Pancreas (tissue), 10 donors: Measurements from ENCODE around the gene S1PR5. TPM values are rescaled to one million over a fixed set of nuclear protein-coding genes. Genes with fewer than 3 reads are reported as not detected.

Source experiments
- ATAC-seq, 4 donors: fragments of 200-7000 bp; cut with Tn5 transposase; one replicate each; pipeline versions ENCODE4 v1.8.0 to v1.9.1; 2020; ENCODE audit warnings: mild to moderate bottlenecking in 4 of 4, moderate library complexity in 4 of 4
- DNase-seq, 6 donors: peaks; one replicate each; pipeline ENCODE4 v3.0.0-alpha.2; 2020
- FAIRE-seq: peaks from 2 replicates; lab custom pipeline; 2012; peaks lifted over from hg19 to GRCh38; lab: Jason Lieb, UNC
- H3K27ac ChIP-seq, 4 donors: fragments of 200-600 bp; sonication (generic); 1 replicate in 3 of 4; 2 replicates in 1 of 4; pipeline versions ENCODE4 v1.5.0 to v1.8.0; 2020
- H3K27me3 ChIP-seq, 4 donors: fragments of 200-600 bp; one replicate each; pipeline ENCODE4 v1.8.0; 2021
- H3K36me3 ChIP-seq, 3 donors: fragments of 200-600 bp; sonication (generic) in 1 of 3; one replicate each; pipeline versions ENCODE4 v1.5.0 to v1.8.0; 2020 to 2021
- H3K4me1 ChIP-seq, 3 donors: fragments of 200-600 bp; one replicate each; pipeline ENCODE4 v1.8.0; 2021
- H3K4me3 ChIP-seq, 4 donors: fragments of 200-600 bp; sonication (generic) in 2 of 4; one replicate each; pipeline versions ENCODE4 v1.5.0 to v1.8.0; 2020 to 2021
- H3K9me3 ChIP-seq, 4 donors: fragments of 200-600 bp; one replicate each; pipeline ENCODE4 v1.8.0; 2021
- CTCF ChIP-seq, 4 donors: fragments of 200-600 bp; sonication (generic) in 3 of 4; IDR thresholded peaks; one replicate each; pipeline versions ENCODE4 v1.5.0 to v1.8.0; 2021; ENCODE audit warnings: antibody characterized with exemption in 4 of 4
- WGBS, 2 donors: extraction: QIAGEN DNeasy Blood & Tissue Kit; methylation state at CpG; one replicate each; pipeline ENCODE4 v1.1.7; 2013; 5-methylcytosine and 5-hydroxymethylcytosine counted together
- intact Hi-C, 3 donors: fragments of 100-400 bp; cut with DNase I; formaldehyde crosslinking; loops; one replicate each; pipeline versions ENCODE4 v1.11.1 to v1.14.2; 2022
- polyA plus RNA-seq, 2 donors: library from polyadenylated mRNA; stranded (reverse); fragments of 200-250 nt; gene quantifications; one replicate each; pipeline ENCODE4 v1.2.3, GENCODE V29; 2013
- total RNA-seq, 6 donors: library from RNA; stranded (reverse); fragmentation: NEBNext Ultra II Directional in 4 of 6; extraction: Animal tissue kit (Norgen Biotek cat#: 25700) in 4 of 6; gene quantifications; one replicate each; pipeline versions ENCODE4 v1.2.1 to v1.2.4, GENCODE V29; 2021 to 2023
- donor health status: healthy with polysubstance abuse.
- donor health status: DM: no; HTN: no; CAD: no; lungs with moderate emphysema.
- donor health status: DM: no; HTN: no; CAD: no.
- donor health status: control.
- donor health status: control.
- donor health status: Bipolar disorder and iron deficiency.
- donor health status: DM: yes; HTN: yes; CAD: no.
- donor health status: DM: no; HTN: no; CAD: no.
- donor health status: DM: no; HTN: no; CAD: no.
- donor health status: DM: yes; HTN: yes; CAD: no.

Gene S1PR5
- total and polyA plus RNA-seq, 8 donors = 0.21 to 1.3 (median 0.53) TPM

- 85 to 86% methylated on average over 13 of the region's 13 CpGs for WGBS, 2 donors
- no peaks in the 10 kb centered on the region for H3K27me3 ChIP-seq
- peaks cover 7 to 48% (median 18%) of the 10 kb centered on the region in 3 donors for H3K36me3 ChIP-seq
- H3K4me3 ChIP-seq = no peak overlapping the region
- no peaks in the 10 kb centered on the region for H3K9me3 ChIP-seq
- TF ChIP-seq CTCF (IDR thresholded peaks at IDR 0.05) = no peak
- DNase-seq (no peak), ATAC-seq (no peak), FAIRE-seq (no peak)
- H3K27ac ChIP-seq = no peak overlapping the region
- no peaks in the 10 kb centered on the region for H3K4me1 ChIP-seq
- intact Hi-C loops = no loop called here
Measured at GRCh38 chr19:10486551-10486950, 30.7 kb downstream of the S1PR5 start.

- H3K27ac ChIP-seq = no peak overlapping the region
- H3K36me3 ChIP-seq = no peaks in the 10 kb centered on the region
- no peaks in the 10 kb centered on the region for H3K4me1 ChIP-seq
- TF ChIP-seq CTCF (IDR thresholded peaks at IDR 0.05) = peak; percentile 65 to 75 (median 74)
- ATAC-seq (peak; percentile 91 to 95 (median 94)), DNase-seq (peak; percentile 91 to 93 (median 92)), FAIRE-seq (no peak)
- peak overlapping the region in 2 of 4 donors; percentile 30 to 43 for H3K4me3 ChIP-seq
- intact Hi-C loops = no loop called here
- WGBS, 2 donors = 1% methylated on average over 36 of the region's 36 CpGs
- H3K27me3 ChIP-seq = no peaks in the 10 kb centered on the region
- no peaks in the 10 kb centered on the region for H3K9me3 ChIP-seq
Measured at GRCh38 chr19:10478903-10479384, 38.3 kb downstream of the S1PR5 start.

GRCh38 chr19:10478476-10478875 lies 38.8 kb downstream of the S1PR5 start:
- WGBS, 2 donors = 29 to 34% methylated on average over 5 of the region's 5 CpGs
- Histone ChIP-seq H3K4me1 (peaks cover 0 to 3% (median under 1%) of the 10 kb centered on the region in 3 donors), H3K4me3 (peak overlapping the region in 2 of 4 donors; percentile 30 to 43), H3K36me3 (no peaks in the 10 kb centered on the region), H3K27ac (no peak overlapping the region), H3K9me3 (no peaks in the 10 kb centered on the region), H3K27me3 (no peaks in the 10 kb centered on the region)
- ATAC-seq (no peak), FAIRE-seq (no peak), DNase-seq (no peak)
- intact Hi-C loops = no loop called here
- no peak for TF ChIP-seq CTCF (IDR thresholded peaks at IDR 0.05)

- Histone ChIP-seq H3K4me1 (peaks cover 3 to 8% (median 4%) of the 10 kb centered on the region in 3 donors), H3K36me3 (no peaks in the 10 kb centered on the region), H3K9me3 (no peaks in the 10 kb centered on the region), H3K27ac (no peak overlapping the region), H3K27me3 (no peaks in the 10 kb centered on the region), H3K4me3 (no peak overlapping the region)
- ATAC-seq (no peak), FAIRE-seq (no peak), DNase-seq (no peak)
- no peak for TF ChIP-seq CTCF (IDR thresholded peaks at IDR 0.05)
- WGBS, 2 donors = 63 to 68% methylated on average over 6 of the region's 6 CpGs
- intact Hi-C loops = no loop called here
Measured at GRCh38 chr19:10474962-10475451, 42.2 kb downstream of the S1PR5 start.

GRCh38 chr19:10473192-10473591 lies 44.1 kb downstream of the S1PR5 start:
- no peak for TF ChIP-seq CTCF (IDR thresholded peaks at IDR 0.05)
- DNase-seq = peak in 3 of 6 donors; percentile 58 to 73 (median 59)
- intact Hi-C loops = no loop called here
- peak; percentile 68 to 77 (median 72) for ATAC-seq
- Histone ChIP-seq H3K36me3 (no peaks in the 10 kb centered on the region), H3K4me1 (peaks cover 3 to 8% (median 4%) of the 10 kb centered on the region in 3 donors), H3K27me3 (no peaks in the 10 kb centered on the region), H3K27ac (peak overlapping the region in 2 of 4 donors; percentile 23 to 47), H3K9me3 (no peaks in the 10 kb centered on the region), H3K4me3 (no peak overlapping the region)
- WGBS, 2 donors = 35 to 38% methylated on average over 5 of the region's 5 CpGs
- no peak for FAIRE-seq
